ENCODE measurements around the gene PTPRS.
"Not testable (repeated sequence)": the region's sequence is repeated elsewhere in the genome, so short reads cannot be mapped to it uniquely, and the experiment has no call there.

Gene PTPRS

DNA sequence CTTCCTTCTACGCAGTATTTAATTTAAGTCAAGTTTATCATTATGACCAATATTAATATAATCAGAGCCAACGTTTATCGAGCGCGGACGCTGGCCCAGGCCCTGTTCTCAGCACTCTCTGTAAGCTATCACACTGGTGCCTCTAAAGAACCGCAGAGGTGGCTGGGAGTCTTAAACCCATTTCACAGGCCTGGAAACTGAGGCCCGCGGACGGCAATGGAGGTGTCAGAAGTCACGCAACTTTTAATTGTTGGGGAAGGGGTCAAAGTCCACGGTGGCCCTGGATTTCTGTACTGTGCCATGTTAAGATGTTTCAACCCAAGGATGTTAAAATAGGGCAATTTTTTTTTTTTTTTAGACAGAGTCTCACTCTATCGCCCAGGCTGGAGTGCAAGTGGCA lies 8.8 kb downstream of the PTPRS start:
- DNase-seq = no peak

DNA sequence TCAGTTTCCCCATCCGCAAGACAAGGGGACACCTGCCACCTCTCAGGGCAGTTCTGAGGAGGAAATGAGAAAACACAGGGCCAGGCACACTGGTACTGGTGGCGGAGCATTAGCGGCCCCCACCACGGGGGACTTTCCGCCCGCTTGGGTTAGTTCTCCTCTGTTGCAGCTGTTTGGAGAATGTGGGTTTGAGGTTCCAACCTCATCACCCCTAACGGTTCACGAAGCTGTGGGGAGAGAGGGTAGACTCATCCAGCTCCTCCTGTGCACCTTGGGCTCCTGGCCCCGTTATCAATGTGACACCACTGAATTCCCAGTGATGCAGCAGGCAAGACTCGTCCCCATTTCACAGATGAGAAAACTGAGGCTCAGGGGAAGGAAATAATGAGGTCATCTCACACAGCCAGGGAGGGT lies 10.3 kb downstream of the PTPRS start:
- DNase-seq = no peak

DNA sequence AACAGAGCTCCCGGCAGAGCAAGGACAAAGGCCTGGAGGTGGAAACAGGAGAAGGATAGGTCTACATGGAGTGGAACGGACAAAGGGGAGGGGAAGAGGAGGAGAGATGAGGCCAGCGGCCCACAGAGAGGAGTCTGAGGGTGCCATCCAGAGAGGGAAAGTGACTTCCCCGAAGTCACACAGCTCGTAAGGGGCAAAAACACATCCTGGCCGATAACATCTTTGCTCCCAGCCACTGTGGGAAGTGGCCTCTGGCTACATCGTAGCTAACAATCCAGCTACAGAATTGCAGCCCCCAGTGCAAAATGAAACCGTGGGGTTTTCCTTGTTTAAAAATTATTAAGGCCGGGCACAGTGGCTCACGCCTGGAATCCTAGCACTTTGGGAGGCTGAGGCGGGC lies 11.5 kb downstream of the PTPRS start:
- DNase-seq = no peak

- DNase-seq = not testable (repeated sequence)
Observed at GRCh38 chr19:5328407-5328806, 12.2 kb downstream of the PTPRS start.

DNA sequence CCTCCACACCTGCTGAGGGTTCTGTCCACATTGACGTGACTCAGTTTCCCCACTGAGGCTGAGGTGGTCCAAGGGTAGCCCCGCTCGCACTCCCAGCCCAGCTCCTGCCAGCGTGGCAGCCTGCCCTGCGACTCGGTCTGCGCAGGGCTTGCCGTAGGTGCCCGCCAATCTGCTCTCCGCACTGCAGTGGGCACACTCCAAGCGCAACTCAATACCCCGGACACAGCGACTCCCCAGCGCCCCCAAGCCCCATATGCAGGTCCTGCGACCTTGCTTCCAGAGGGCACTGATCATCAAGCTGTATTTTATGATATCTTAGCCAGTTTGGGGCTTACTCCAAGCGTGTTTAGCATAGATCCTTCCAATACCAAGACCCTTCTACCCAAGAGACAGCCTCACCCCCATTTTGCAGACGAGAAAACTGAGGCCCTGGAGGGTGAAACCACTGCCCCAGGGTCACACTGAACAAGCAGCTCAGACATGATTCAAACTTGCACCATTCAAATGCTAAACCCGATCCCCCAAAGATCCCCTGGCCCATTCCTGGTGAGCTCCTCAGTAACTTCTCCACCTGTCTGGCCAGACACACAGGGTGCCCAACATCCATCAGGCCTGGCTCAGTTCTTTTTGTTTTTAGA lies 13.5 kb downstream of the PTPRS start:
- no peak for DNase-seq

DNA sequence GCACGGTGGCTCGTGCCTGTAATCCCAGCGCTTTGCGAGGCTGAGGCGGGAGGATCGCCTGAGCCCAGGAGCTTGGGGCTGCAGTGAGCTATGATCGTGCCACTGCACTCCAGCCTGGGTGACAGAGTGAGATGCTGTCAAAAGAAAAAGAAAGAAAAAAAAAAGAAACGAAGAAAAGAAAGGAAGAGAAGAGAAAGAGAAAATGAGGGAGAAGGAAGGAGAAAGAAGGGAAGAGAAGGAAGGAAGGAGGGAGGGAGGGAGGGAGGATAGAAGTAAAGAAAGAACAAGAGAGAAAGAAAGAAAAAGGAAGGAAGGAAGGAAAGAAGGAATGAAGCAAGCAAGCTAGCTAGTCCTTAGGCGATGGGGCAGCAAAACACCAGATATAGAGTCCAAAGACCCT lies 14.1 kb downstream of the PTPRS start:
- no peak for DNase-seq

- no peak for DNase-seq
Observed at GRCh38 chr19:5324947-5325346, 15.7 kb downstream of the PTPRS start.

DNA sequence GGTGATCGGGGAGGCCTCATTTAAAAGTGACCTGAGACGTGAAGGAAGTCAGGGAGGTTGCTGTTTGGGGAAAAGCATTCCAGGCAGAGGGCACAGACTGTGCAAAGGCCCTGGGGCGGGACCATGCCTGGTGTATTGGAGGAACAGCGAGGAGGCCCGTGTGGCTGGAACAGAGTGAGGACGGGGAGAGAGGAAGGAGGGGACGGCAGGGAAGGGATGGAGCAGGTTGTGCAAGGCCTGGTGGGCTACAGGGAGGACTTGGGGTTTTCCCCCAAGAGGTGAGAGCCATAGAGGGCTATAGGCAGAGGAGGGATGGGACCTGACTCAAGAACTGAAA lies 17.2 kb downstream of the PTPRS start:
- no peak for DNase-seq

GRCh38 chr19:5321851-5322681 lies 18.5 kb downstream of the PTPRS start:
- peak; percentile 12 to 65 for DNase-seq

GRCh38 chr19:5321066-5321642 lies 19.5 kb downstream of the PTPRS start:
- no peak for DNase-seq

GRCh38 chr19:5319516-5319915 lies 21.1 kb downstream of the PTPRS start:
- DNase-seq = no peak

GRCh38 chr19:5318306-5318705 lies 22.3 kb downstream of the PTPRS start:
- no peak for DNase-seq

- no peak for DNase-seq
Observed at GRCh38 chr19:5317321-5317720, 23.3 kb downstream of the PTPRS start.

GRCh38 chr19:5316138-5316537 lies 24.5 kb downstream of the PTPRS start:
- no peak for DNase-seq

DNA sequence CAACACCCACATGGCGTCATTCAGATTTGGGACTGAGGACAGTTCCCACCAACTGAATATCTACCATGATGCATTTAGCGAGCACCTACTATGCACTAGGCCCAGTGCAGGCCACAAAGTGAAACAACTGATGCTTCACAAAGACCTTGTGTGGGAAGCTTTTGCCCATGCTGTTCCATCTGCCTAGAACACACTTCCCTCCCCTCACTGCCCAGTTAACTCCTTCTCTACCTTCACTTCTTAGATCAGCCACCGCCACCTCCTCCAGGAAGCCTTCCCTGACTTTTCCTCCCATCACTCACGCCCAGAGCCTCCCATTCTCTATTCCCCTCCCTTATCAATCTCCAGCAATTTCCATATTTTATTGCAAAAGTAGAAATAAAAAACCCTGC lies 25.7 kb downstream of the PTPRS start:
- no peak for DNase-seq

DNA sequence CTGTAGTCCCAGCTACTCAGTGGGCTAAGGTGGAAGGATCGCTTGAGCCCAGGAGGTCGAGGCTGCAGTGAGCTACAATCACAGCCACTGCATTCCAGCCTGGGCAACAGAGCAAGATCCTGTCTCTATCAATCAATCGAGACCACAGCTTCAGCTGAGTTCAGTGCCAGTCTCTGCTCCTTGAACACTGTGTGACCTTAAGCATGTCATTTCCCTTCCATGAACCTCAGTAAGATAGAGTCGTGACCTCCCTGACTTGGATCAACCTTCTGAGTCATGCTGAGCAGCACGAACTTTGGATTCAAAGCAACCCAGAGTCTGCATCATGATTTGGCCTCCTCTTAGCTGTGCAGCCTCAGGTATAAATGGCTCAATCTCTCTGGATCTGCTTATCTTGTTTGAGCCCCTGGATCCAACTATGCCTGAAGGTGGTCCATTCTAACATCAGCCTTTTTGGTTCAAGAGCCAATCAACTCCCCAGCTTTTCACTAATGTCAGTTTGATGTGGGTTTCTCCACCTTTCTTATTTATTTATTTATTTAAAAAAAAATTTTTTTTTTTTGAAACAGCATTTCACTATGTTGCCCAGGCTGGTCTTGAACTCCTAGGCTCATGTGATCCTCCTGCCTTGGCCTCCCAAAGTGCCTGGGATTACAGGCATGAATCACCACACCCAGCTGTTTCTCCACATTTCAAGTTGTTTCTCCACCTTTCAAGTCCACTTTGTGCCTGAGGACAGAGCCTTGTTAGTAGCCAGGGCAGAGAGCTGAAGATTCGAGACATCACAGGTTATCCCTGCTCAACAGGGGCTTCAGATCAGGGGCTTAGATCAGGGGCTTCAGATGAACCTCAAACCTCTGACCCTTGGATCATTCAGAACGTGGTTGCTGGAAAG lies 26.4 kb downstream of the PTPRS start:
- DNase-seq = peak in 1 of 2 donors; percentile 7

- no peak for DNase-seq
Observed at GRCh38 chr19:5313307-5313706, 27.3 kb downstream of the PTPRS start.

- no peak for DNase-seq
Observed at GRCh38 chr19:5312058-5312457, 28.6 kb downstream of the PTPRS start.

- no peak for DNase-seq
Observed at GRCh38 chr19:5309438-5310204, 31.0 kb downstream of the PTPRS start.

DNA sequence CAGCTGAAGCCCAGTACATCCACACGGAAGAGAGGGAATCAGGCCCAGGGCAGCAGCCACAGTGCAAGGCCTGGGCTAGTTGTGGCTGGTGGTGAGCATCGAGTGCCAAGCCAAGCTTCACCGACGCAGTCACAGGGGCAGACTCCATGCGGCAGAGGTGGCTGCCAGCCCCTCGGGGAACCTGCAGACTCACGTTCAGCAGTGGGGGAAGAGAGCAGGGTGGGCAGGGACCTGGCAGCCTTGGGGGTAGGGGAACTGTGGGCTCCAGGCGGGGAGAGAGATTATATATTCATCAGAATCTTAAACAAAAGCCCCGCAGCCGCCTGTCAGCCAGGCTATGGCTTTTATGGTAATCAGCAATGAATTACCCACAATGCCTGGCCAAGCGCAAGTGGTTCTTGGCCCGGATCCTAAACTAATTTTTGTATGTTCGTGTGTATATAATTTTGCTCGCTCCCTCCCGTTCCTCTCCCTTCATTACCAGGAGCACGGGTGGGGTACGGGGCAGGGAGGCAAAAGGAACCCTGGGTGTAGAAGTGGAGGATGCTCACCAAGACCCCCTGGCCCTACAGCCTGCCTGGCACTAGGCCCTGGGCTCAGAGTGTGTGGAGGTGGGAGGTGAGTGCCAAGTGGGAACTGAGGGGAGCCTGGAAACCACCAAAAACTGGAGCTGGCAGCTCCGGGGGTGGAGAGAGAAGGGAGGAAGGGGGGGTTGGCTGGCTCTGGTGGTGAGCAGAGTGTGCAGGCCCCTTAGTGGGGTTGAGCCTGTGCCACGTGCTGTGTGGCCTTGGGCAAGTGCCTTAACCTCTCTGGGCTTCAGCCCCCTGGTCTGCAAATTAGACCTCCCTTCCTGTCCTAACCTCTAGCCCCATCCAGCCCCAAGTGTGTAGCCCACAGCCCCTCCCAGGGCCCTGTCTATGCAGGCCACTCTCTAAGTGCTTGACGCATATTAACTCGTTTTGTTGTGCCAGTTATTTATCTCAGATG lies 31.9 kb downstream of the PTPRS start:
- no peak for DNase-seq

- DNase-seq = no peak
Observed at GRCh38 chr19:5307655-5308054, 33.0 kb downstream of the PTPRS start.

Measured in inflammatory macrophage (primary cell).